Fibroblast of skin of left biceps (primary cell): Measurements from ENCODE around the gene COG2.

Source experiments
- DNase-seq, 2 experiments: peaks; one replicate each; pipeline ENCODE4 v3.0.0-alpha.2; 2013; ENCODE audit warnings: low read depth in 2 of 2

The COG2 gene

GRCh38 chr1:230701895-230702768 lies 59.9 kb downstream of the COG2 start:
- no peak for DNase-seq

- no peak for DNase-seq
Observed at GRCh38 chr1:230702934-230703678, 60.8 kb downstream of the COG2 start.

- DNase-seq, result no peak
Observed at GRCh38 chr1:230703679-230704385, 61.6 kb downstream of the COG2 start.

- no peak for DNase-seq
Observed at GRCh38 chr1:230704830-230705229, 62.5 kb downstream of the COG2 start.

- no peak for DNase-seq
Observed at GRCh38 chr1:230705289-230706019, 63.2 kb downstream of the COG2 start.

- DNase-seq, result no peak
Observed at GRCh38 chr1:230706020-230706699, 63.9 kb downstream of the COG2 start.

GRCh38 chr1:230706887-230707731 lies 64.8 kb downstream of the COG2 start:
- DNase-seq, result no peak

- DNase-seq, result no peak
Observed at GRCh38 chr1:230707732-230708630, 65.7 kb downstream of the COG2 start.

- no peak for DNase-seq
Observed at GRCh38 chr1:230708631-230709580, 66.6 kb downstream of the COG2 start.

- DNase-seq, result no peak
Observed at GRCh38 chr1:230709619-230710542, 67.6 kb downstream of the COG2 start.

- DNase-seq, result no peak
Observed at GRCh38 chr1:230710543-230710904, 68.2 kb downstream of the COG2 start.

- no peak for DNase-seq
Observed at GRCh38 chr1:230711245-230711644, 69.0 kb downstream of the COG2 start.

GRCh38 chr1:230712470-230712942 lies 70.2 kb downstream of the COG2 start:
- no peak for DNase-seq

GRCh38 chr1:230713138-230713537 lies 70.9 kb downstream of the COG2 start:
- DNase-seq, result no peak

- no peak for DNase-seq
Observed at GRCh38 chr1:230713547-230713914, 71.2 kb downstream of the COG2 start.

GRCh38 chr1:230713915-230714764 lies 71.9 kb downstream of the COG2 start, which contains the start of gene AGT:
TSS of gene AGT (minus strand) at chr1:230714122. CDS start at chr1:230710823, 3,299 bp downstream.
- peak; percentile 28 to 38 for DNase-seq
